Subcutaneous adipose tissue (tissue), 4 donors: ENCODE measurements around the gene TFIP11. TPM values are rescaled to one million over a fixed set of nuclear protein-coding genes. Genes with fewer than 3 reads are reported as not detected.

Experiments used
- CTCF ChIP-seq: fragments of 450-650 bp; IDR thresholded peaks from one replicate; pipeline ENCODE4 v1.5.1; 2016; ENCODE audit warnings: low read depth, mild to moderate bottlenecking, control low read depth, antibody characterized with exemption, moderate library complexity
- total RNA-seq, 4 donors: library from RNA; depleted of rRNA; stranded (reverse); fragments of >200 nt; gene quantifications; one replicate each; pipeline ENCODE4 v1.1.0, GENCODE V29; 2016

Gene TFIP11
- 10 to 100 TPM; 15.8 to 41.6 (median 18.7) TPM for total RNA-seq

DNA sequence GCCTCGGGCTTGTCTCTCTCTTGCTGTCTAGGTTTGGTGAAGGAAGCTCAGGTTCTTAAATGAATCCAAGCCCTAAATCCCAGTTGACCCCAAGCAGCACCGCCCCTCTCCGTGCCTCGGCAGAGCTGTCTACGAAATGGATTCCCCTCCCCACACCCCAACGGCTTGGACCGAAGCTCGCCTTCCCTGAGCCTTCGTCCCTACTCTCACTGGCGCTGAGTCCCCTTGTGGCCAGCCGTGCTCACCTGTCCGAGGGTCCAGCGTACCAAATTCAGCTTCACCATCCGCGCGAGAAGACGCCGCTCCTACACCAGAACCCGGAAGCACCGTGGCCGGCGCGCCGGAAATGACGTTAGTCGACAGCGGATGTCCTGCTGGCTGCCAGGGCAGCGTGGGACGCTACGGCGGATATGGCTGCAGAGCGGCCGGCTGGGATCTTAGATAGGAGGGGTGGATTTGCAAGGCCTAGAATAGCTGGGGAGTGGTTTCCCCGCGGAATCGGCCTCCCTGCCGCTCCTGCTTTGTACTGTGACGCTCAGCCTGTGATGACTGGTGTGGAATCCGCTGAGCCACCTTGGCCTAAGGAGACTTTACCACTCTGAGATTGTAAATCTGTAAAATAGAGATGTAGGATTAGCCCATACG lies at the start of gene TFIP11:
Gene TFIP11 (minus strand): TSS at position 325 of the 645 bp plus-strand sequence. CDS start 2,201 bp downstream, outside the sequence.
- TF ChIP-seq CTCF = no peak

DNA sequence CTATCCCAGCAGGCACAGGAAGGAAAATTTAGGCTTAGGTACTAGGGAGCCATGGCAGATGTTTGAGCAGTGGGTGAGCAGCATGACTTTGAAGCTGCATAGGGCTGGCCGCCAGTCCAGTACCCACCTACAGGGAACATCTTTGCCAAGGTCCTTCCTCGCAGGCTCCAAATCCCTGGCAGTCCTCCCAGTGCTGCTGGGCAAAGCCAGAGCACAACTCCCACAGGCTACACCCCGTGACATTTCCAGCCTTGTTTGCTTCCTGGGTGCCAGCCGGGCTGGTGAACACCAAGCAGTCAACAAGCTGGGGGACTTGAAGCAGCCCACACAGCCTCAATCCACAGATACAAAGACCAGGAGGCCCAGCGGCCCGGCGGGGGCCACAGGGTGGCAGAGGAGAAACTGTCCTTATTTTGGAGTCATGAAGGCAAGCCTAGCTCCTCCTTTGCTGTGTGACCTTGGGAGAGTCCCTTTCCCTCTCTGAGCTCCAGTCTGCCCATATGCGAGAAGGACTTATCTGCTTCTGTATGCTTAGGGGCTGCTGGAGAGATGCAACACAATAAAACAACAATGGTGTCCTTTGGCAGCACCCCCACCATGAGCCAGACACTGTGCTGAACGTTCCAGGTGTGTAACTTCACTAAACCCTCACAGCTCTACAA lies 49.6 kb upstream of the TFIP11 start:
- TF ChIP-seq CTCF = no peak

DNA sequence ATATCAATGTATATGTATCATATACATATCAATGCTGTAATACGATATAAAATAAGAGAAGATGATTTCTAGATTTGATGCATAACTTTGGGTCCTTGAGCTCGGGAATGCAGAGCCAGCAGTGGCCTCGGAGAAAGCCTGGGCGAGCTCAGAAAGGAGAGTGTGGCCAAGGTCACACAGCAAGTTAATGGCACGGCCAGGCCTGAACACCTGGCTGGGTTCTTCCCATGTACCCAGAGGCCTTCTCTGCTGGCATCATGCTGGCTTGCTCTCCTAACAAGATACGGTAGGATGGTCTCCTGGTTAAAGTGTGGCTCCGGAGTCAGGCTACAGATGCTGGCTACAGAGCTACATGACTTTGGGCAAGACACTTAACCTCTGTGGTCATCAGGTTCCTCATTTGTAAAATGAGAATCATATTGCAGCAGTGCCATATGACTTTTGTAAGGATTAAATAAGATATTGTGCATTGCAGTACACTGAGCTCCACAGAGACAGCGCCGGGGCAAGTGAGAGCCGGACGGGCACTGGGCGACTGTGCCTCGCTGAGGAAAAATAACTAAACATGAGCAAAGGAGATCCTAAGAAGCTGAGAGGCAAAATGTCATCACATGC lies 47.8 kb upstream of the TFIP11 start:
- TF ChIP-seq CTCF = no peak

GRCh38 chr22:26558248-26558895 lies 46.1 kb upstream of the TFIP11 start:
- TF ChIP-seq CTCF = no peak

DNA sequence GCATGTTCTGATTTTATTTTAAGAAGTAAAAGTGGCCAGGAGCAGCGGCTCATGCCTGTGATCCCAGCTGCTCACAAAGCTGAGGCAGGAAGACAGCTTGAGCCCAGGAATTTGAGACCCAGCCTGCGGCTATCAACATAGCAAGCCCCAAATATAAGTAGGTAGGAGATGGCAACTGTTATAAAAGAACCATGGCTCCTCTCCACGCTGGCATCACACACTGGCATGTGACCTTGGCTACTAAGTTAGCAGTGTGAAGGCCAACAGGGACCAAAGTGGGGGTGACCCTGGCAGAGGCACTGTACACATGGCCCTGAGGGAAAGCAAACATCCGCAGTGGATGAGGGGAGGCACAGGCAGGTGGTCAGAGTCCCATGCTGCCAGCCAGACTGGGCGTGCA lies 44.6 kb upstream of the TFIP11 start:
- no peak for TF ChIP-seq CTCF

GRCh38 chr22:26555478-26555877 lies 43.2 kb upstream of the TFIP11 start:
- TF ChIP-seq CTCF = no peak

GRCh38 chr22:26554956-26555355 lies 42.7 kb upstream of the TFIP11 start:
- no peak for TF ChIP-seq CTCF
